ENCODE data around the gene MYBPC2.

MYBPC2 gene

GRCh38 chr19:50475101-50475568, 42.4 kb downstream of the MYBPC2 start:
- peaks cover 14% of the 10 kb centered on the region; the same call in 1 of the 2 replicates for H3K9me3 ChIP-seq (ENCODE audit: insufficient read depth, low read length)
- H3K4me1 ChIP-seq (ENCODE audit: insufficient read depth, insufficient read length), result no peaks in the 10 kb centered on the region
- H3K27me3 ChIP-seq (ENCODE audit: insufficient read depth, insufficient read length), result no peaks in the 10 kb centered on the region
- TF ChIP-seq SUZ12 (IDR thresholded peaks at IDR 0.05; ENCODE audit: extremely low read depth, insufficient read depth, insufficient read length) (no peak), ZNF274 (IDR thresholded peaks at IDR 0.05; ENCODE audit: low read depth, low read length) (no peak), YY1 (IDR thresholded peaks at IDR 0.05; ENCODE audit: insufficient read depth, insufficient read length) (no peak)
- DNase-seq (ENCODE audit: low read depth, low spot score), result no peak
- no peak overlapping the region for H3K9ac ChIP-seq (ENCODE audit: insufficient read length, low read depth)
- H3K36me3 ChIP-seq (ENCODE audit: insufficient read depth, insufficient read length, low read length), result no peaks in the 10 kb centered on the region
- no peak overlapping the region for H3K4me3 ChIP-seq (ENCODE audit: insufficient read length, low read depth)

- no peak for TF ChIP-seq SUZ12 (IDR thresholded peaks at IDR 0.05; ENCODE audit: extremely low read depth, insufficient read depth, insufficient read length)
- TF ChIP-seq ZNF274 (IDR thresholded peaks at IDR 0.05; ENCODE audit: low read depth, low read length), result no peak
- no peak for TF ChIP-seq YY1 (IDR thresholded peaks at IDR 0.05; ENCODE audit: insufficient read depth, insufficient read length)
Measured at GRCh38 chr19:50475736-50476223, 43.1 kb downstream of the MYBPC2 start.

GRCh38 chr19:50476224-50476906, 43.7 kb downstream of the MYBPC2 start, which contains the start of the genes EMC10 and GARIN5A:
TSS of gene EMC10 (plus strand) at chr19:50476507. CDS start at chr19:50476545, 38 bp downstream.
TSS of gene GARIN5A (minus strand) at chr19:50476848. CDS start at chr19:50476388, 460 bp downstream.
- no peak within 1 kb of the TSS for H3K4me3 ChIP-seq (ENCODE audit: insufficient read length, low read depth)
- H3K4me1 ChIP-seq (ENCODE audit: insufficient read depth, insufficient read length), result peaks cover 3% of the 10 kb centered on the region
- no peak for TF ChIP-seq ZNF274 (IDR thresholded peaks at IDR 0.05; ENCODE audit: low read depth, low read length)
- no peak for TF ChIP-seq SUZ12 (IDR thresholded peaks at IDR 0.05; ENCODE audit: extremely low read depth, insufficient read depth, insufficient read length)
- TF ChIP-seq YY1 (IDR thresholded peaks at IDR 0.05; ENCODE audit: insufficient read depth, insufficient read length), result no peak
- H3K36me3 ChIP-seq (ENCODE audit: insufficient read depth, insufficient read length, low read length), result no peaks in the 10 kb centered on the region
- no peaks in the 10 kb centered on the region for H3K27me3 ChIP-seq (ENCODE audit: insufficient read depth, insufficient read length)
- H3K9ac ChIP-seq (ENCODE audit: insufficient read length, low read depth), result no peak within 1 kb of the TSS
- DNase-seq (ENCODE audit: low read depth, low spot score), result peak; percentile 74
- peaks cover 14% of the 10 kb centered on the region; the same call in 1 of the 2 replicates for H3K9me3 ChIP-seq (ENCODE audit: insufficient read depth, low read length)

More at GRCh38 chr19:50475736-50476223, 43.1 kb downstream of the MYBPC2 start:
- Histone ChIP-seq H3K9me3 (ENCODE audit: insufficient read depth, low read length) (peaks cover 14% of the 10 kb centered on the region; the same call in 1 of the 2 replicates), H3K27me3 (ENCODE audit: insufficient read depth, insufficient read length) (no peaks in the 10 kb centered on the region), H3K4me3 (ENCODE audit: insufficient read length, low read depth) (no peak overlapping the region), H3K4me1 (ENCODE audit: insufficient read depth, insufficient read length) (no peaks in the 10 kb centered on the region), H3K9ac (ENCODE audit: insufficient read length, low read depth) (no peak overlapping the region), H3K36me3 (ENCODE audit: insufficient read depth, insufficient read length, low read length) (no peaks in the 10 kb centered on the region)
- DNase-seq (ENCODE audit: low read depth, low spot score), result no peak

- DNase-seq (ENCODE audit: low read depth, low spot score), result no peak
- no peak overlapping the region for H3K4me3 ChIP-seq (ENCODE audit: insufficient read length, low read depth)
- TF ChIP-seq ZNF274 (IDR thresholded peaks at IDR 0.05; ENCODE audit: low read depth, low read length) (no peak), SUZ12 (IDR thresholded peaks at IDR 0.05; ENCODE audit: extremely low read depth, insufficient read depth, insufficient read length) (no peak), YY1 (IDR thresholded peaks at IDR 0.05; ENCODE audit: insufficient read depth, insufficient read length) (no peak)
- no peak overlapping the region for H3K9ac ChIP-seq (ENCODE audit: insufficient read length, low read depth)
- peaks cover 7% of the 10 kb centered on the region for H3K4me1 ChIP-seq (ENCODE audit: insufficient read depth, insufficient read length)
- H3K27me3 ChIP-seq (ENCODE audit: insufficient read depth, insufficient read length), result no peaks in the 10 kb centered on the region
- H3K9me3 ChIP-seq (ENCODE audit: insufficient read depth, low read length), result peaks cover 14% of the 10 kb centered on the region; the same call in 1 of the 2 replicates
- no peaks in the 10 kb centered on the region for H3K36me3 ChIP-seq (ENCODE audit: insufficient read depth, insufficient read length, low read length)
Measured at GRCh38 chr19:50476907-50477238, 44.2 kb downstream of the MYBPC2 start.

GRCh38 chr19:50477751-50478515, 45.2 kb downstream of the MYBPC2 start:
- H3K4me3 ChIP-seq (ENCODE audit: insufficient read length, low read depth), result no peak overlapping the region
- no peak overlapping the region for H3K9ac ChIP-seq (ENCODE audit: insufficient read length, low read depth)
- H3K36me3 ChIP-seq (ENCODE audit: insufficient read depth, insufficient read length, low read length), result no peaks in the 10 kb centered on the region
- peaks cover 7% of the 10 kb centered on the region for H3K4me1 ChIP-seq (ENCODE audit: insufficient read depth, insufficient read length)
- TF ChIP-seq YY1 (IDR thresholded peaks at IDR 0.05; ENCODE audit: insufficient read depth, insufficient read length) (no peak), ZNF274 (IDR thresholded peaks at IDR 0.05; ENCODE audit: low read depth, low read length) (no peak), SUZ12 (IDR thresholded peaks at IDR 0.05; ENCODE audit: extremely low read depth, insufficient read depth, insufficient read length) (no peak)
- no peak for DNase-seq (ENCODE audit: low read depth, low spot score)
- peaks cover 14% of the 10 kb centered on the region; the same call in 1 of the 2 replicates for H3K9me3 ChIP-seq (ENCODE audit: insufficient read depth, low read length)
- no peaks in the 10 kb centered on the region for H3K27me3 ChIP-seq (ENCODE audit: insufficient read depth, insufficient read length)

GRCh38 chr19:50478901-50479715, 46.4 kb downstream of the MYBPC2 start:
- Histone ChIP-seq H3K4me3 (ENCODE audit: insufficient read length, low read depth) (no peak overlapping the region), H3K9ac (ENCODE audit: insufficient read length, low read depth) (no peak overlapping the region), H3K27me3 (ENCODE audit: insufficient read depth, insufficient read length) (no peaks in the 10 kb centered on the region), H3K4me1 (ENCODE audit: insufficient read depth, insufficient read length) (peaks cover 9% of the 10 kb centered on the region), H3K36me3 (ENCODE audit: insufficient read depth, insufficient read length, low read length) (no peaks in the 10 kb centered on the region), H3K9me3 (ENCODE audit: insufficient read depth, low read length) (peaks cover 14% of the 10 kb centered on the region; the same call in 1 of the 2 replicates)
- TF ChIP-seq ZNF274 (IDR thresholded peaks at IDR 0.05; ENCODE audit: low read depth, low read length) (no peak), YY1 (IDR thresholded peaks at IDR 0.05; ENCODE audit: insufficient read depth, insufficient read length) (no peak), SUZ12 (IDR thresholded peaks at IDR 0.05; ENCODE audit: extremely low read depth, insufficient read depth, insufficient read length) (no peak)
- DNase-seq (ENCODE audit: low read depth, low spot score), result peak; percentile 40

Data from NT2/D1 (cell line).